T47D (cell line): Measurements from ENCODE around the gene IL20.

Experiments used
- DNase-seq, 2 experiments: peaks; one replicate each; pipeline versions ENCODE4 v3.0.0 to v3.0.0-alpha.2; 2011 to 2012; ENCODE audit warnings: low read depth in 1 of 2, low spot score in 1 of 2
- JUND ChIP-seq: IDR thresholded peaks from 2 replicates; pipeline ENCODE4 v1.6.1; 2012; ENCODE audit warnings: low read depth
- in situ Hi-C: cut with HindIII; loops from 2 replicates; pipeline ENCODE4 v1.10.0; 2016; ENCODE audit warnings: low sequenced_read_pairs, low pct_unique_long_range_greater_than_20kb

IL20 gene

GRCh38 chr1:206867716-206868115 lies 2.3 kb downstream of the IL20 start:
- no peak for DNase-seq
- in situ Hi-C loops: no loop called here
- TF ChIP-seq JUND: no peak

- in situ Hi-C loops: no loop called here
- TF ChIP-seq JUND: no peak
- DNase-seq: no peak
Measured at GRCh38 chr1:206868264-206868663, 2.8 kb downstream of the IL20 start.

DNA sequence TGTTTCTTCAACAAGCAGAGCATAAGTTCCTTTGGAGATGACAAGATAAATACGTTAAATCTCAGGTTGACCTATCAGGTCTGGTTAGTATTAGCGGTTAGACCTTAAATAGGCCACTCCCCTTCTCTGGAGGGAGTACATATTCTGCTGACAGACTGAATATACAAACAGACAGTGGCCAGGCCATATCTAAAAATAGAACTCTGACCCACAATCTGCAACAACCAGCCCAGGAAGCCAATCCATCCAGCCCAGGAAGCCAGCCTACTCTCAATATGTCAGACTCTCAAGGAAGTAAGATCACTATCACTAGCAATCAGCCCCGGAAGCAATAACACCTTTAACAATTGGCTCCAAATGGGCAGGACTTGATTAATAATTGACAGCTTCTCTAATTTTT lies 6.7 kb downstream of the IL20 start:
- in situ Hi-C loops: no loop called here
- TF ChIP-seq JUND: no peak
- no peak for DNase-seq

DNA sequence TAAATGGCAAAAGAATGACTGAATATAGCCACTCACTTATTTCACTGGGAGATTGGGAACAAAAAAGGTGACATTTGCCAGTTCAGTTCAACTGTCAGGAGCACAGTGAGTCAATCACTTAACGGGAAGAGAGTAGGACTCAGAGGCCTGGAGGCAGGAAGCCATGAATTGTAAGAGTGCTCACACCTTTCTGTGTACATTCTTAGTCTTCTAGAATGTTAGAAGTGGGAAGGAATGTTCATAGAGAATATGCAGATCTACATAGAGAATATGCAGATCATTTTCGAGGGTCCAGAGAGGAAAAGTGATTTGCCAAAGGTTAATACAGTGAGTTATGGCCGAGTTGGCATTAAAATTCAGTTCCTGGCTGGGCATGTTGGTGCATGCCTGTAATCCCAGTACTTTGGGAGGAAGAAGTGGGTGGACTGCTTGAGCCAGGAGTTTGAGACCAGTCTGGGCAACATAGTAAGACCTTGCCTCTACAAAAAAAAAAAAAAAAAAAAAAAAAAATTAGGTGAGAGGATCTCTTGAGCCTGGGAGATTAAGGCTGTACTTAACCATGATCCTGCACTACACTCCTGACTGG lies 8.3 kb downstream of the IL20 start:
- TF ChIP-seq JUND: no peak
- no peak for DNase-seq
- in situ Hi-C loops: no loop called here

DNA sequence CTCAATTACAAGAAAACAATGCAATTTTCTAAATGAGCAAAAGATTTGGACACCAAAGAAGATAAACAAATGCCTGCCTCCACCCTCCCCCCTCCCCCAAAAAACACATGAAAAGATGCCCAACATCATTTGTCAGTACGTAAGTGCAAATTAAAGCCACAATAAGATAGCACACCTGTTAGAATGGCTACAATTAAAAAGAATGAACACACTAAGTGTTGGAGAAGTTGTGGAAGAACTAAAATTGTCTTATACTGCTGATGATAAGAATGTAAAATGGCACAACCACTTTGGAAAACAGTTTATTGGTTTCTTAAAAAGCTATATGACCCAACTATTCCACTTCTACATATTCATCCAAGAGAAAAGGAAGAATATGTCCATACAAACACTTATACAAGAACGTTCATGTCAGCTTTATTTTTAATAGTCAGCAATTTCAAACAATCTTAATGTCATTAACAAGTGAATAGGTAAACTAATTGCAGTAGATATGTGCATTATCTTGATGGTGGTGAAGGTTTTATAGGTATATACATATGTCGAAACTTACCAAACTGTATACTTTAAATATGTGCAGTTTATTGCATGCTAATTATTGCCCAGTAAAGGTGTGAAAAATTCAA lies 10.4 kb downstream of the IL20 start:
- no peak for DNase-seq
- no peak for TF ChIP-seq JUND
- in situ Hi-C loops: no loop called here

DNA sequence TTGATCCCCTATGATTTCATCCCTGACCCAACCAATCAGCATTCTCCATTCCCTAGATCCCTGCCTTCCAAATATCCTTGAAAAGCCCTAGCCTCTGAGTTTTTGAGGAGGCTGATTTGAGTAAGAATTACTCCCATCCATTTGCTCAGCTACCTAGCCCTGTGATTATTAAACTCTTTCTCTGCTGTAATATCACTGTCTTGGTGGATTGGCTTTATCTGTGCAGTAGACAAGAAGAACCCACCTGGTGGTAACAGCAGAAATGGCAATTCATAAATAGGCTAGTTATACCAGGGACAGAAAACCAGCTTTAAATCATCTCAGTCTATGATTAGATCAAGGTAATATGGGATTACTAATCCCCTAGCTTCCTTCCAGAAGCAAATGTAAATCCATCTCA lies 13.0 kb downstream of the IL20 start:
- DNase-seq: no peak
- no peak for TF ChIP-seq JUND
- in situ Hi-C loops: no loop called here

DNA sequence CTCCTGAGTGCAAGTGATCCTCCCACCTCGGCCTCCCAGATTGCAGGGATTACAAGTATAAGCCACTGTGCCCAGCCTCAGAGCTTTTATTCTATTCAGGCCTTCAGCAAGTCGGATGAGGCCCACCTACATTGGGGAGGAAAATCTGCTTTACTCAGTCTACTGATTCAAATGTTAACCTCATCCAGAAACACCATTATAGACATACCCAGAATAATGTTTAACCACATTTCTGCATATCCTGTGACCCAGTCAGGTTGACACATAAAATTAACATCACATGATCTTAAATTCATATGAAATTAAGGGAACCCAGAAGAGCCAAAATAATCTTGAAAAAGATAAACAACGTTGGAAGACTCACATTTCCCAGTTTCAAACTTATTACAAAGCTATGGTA lies 14.9 kb downstream of the IL20 start:
- no peak for TF ChIP-seq JUND
- in situ Hi-C loops: no loop called here
- DNase-seq: no peak

GRCh38 chr1:206882555-206882954 lies 17.1 kb downstream of the IL20 start:
- in situ Hi-C loops: no loop called here
- TF ChIP-seq JUND: no peak
- DNase-seq: no peak

DNA sequence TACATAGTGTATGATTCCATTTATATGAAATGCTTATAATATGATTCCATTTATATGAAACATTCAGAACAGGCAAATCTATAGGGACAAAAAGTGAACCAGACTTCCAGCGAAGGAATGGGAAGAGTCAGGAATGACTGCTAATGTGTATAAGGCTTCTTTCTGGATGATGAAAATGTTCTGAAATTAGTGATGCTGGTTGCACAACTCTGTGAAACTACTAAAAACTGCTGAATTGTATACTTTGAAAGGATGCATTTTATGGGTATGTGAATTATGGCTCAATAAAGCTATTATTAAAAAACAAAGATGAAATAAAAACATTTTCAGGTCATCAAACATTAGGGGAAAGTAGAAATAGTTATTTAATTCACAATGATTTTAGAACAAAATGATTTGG lies 17.7 kb downstream of the IL20 start:
- DNase-seq: no peak
- no peak for TF ChIP-seq JUND
- in situ Hi-C loops: no loop called here

DNA sequence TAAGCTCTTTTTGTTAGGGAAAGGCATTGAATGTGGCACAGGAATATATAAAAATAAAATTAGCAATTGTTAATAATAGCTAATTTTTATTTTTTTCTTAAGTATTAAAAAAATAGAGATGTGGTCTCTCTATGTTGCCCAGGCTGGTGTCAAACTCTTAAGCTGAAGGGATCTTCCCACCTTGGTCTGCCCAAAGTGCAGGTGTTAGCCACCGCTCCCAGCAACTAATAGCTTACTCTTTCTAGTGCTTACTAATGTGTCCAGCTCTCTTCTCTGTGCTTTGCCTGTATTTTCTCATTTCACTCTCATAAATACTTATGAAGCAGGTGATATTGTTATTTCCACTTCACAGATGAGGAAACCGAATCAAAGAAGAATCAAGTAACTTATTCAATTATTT lies 18.5 kb downstream of the IL20 start:
- no peak for TF ChIP-seq JUND
- no peak for DNase-seq
- in situ Hi-C loops: no loop called here

DNA sequence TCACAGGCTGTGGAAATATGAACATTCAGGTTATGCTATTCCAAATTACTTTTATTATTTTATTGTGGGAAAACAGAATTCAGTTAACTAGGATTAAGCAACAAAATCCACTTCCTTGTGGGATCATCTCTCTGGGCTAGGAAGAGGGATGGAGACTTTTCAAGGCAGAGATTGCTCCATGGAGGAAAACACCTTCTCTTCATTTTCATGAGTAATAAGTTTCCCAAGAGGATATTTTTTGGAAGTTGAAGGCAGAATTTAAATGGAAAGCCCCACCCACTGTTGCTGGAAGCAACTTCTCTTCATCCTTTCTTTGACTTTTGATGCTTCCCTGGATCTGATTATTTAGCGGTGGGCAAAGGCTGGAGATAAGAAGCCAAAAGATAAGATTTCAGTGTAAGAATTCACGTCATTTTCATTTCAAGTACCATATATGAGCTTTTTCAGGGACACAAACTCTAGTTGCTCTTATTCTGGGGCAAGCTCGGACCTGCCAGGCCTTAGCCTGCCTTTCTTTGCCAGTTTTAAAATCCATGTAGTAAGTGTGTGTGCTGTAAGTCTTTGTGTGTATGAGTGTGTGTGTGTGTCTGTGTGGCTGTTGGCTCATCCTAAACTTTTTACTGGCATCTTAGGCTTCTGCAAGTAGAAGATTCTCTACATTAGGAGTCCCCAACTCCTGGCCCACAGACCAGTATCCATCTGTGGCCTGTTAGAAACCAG lies 20.1 kb downstream of the IL20 start:
- in situ Hi-C loops: no loop called here
- no peak for DNase-seq
- no peak for TF ChIP-seq JUND

DNA sequence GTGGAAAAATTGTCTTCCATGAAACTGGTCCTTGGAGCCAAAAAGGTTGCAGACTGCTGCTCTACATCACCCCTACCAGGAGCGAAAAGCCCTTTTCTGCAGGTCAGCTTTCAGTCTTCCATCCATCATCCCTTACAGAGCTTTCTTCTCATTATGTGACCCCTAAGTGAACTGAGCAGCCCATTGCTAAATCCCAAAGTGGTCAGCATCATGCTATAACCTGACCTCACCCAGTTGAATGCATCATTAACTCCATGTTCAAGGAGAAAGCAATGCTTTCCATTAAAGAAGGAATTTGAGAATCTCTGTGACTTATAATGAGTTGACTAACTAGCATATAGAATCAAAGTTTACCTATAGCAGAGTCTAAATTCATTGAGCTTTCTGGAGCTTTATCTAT lies 21.4 kb downstream of the IL20 start:
- no peak for TF ChIP-seq JUND
- no peak for DNase-seq
- in situ Hi-C loops: no loop called here

- no peak for DNase-seq
- in situ Hi-C loops: no loop called here
- no peak for TF ChIP-seq JUND
Measured at GRCh38 chr1:206887701-206888100, 22.3 kb downstream of the IL20 start.
